ENCODE results near the gene ASPHD1. TPM values are rescaled to one million over a fixed set of nuclear protein-coding genes. Genes with fewer than 3 reads are reported as not detected.
"Not testable (repeated sequence)": the region's sequence is repeated elsewhere in the genome, so short reads cannot be mapped to it uniquely, and the experiment has no call there.

Gene ASPHD1
- total RNA-seq, 1 donor from 2014 or later: 4.4 TPM

DNA sequence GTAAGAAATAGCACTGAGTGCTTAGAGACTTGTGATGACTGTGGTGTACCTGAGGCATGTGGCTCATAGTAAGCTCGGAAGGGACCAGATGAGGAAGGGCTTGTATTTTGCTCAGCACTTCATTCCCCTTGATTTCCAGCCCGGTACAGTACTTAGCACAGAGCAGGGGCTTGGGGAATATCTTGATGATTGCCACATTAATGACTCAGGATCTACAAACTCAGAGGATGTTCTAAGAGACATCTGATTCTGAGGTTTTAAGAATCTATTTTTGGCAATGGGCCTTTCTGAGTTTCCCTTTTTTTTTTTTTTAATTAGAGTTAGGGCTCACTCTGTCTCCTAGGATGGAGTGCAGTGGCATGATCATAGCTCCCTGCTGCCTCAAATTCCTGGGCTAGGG lies 9.1 kb downstream of the ASPHD1 start:
- Histone ChIP-seq H3K4me1 (no peaks in the 10 kb centered on the region), H3K36me3 (no peaks in the 10 kb centered on the region), H3K27ac (no peak overlapping the region), H3K9me3 (no peaks in the 10 kb centered on the region), H3K4me3 (no peak overlapping the region), H3K27me3 (no peaks in the 10 kb centered on the region)
- no peak for ATAC-seq
- intact Hi-C loops (cut with DNase I): no loop called here
- no peak for DNase-seq
- TF ChIP-seq, protein P1, sequence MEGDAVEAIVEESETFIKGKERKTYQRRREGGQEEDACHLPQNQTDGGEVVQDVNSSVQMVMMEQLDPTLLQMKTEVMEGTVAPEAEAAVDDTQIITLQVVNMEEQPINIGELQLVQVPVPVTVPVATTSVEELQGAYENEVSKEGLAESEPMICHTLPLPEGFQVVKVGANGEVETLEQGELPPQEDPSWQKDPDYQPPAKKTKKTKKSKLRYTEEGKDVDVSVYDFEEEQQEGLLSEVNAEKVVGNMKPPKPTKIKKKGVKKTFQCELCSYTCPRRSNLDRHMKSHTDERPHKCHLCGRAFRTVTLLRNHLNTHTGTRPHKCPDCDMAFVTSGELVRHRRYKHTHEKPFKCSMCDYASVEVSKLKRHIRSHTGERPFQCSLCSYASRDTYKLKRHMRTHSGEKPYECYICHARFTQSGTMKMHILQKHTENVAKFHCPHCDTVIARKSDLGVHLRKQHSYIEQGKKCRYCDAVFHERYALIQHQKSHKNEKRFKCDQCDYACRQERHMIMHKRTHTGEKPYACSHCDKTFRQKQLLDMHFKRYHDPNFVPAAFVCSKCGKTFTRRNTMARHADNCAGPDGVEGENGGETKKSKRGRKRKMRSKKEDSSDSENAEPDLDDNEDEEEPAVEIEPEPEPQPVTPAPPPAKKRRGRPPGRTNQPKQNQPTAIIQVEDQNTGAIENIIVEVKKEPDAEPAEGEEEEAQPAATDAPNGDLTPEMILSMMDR (IDR thresholded peaks at IDR 0.05): no peak

DNA sequence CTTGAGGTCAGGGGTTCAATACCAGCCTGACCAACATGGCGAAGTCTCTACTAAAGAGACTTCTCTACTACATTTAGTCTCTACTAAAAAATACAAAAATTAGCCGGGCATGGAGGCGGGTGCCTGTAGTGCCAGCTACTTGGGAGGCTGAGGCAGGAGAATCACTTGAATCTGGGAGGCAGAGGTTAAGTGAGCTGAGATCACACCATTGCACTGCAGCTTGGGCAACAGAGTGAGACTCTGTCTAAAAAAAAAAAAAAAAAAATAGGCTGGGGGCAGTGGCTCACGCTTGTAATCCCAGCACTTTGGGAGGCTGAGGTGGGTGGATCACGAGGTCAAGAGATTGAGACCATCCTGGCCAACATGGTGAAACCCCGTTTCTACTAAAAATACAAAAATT lies 9.6 kb downstream of the ASPHD1 start:
- intact Hi-C loops (cut with DNase I); DNase-seq: not testable (repeated sequence)

DNA sequence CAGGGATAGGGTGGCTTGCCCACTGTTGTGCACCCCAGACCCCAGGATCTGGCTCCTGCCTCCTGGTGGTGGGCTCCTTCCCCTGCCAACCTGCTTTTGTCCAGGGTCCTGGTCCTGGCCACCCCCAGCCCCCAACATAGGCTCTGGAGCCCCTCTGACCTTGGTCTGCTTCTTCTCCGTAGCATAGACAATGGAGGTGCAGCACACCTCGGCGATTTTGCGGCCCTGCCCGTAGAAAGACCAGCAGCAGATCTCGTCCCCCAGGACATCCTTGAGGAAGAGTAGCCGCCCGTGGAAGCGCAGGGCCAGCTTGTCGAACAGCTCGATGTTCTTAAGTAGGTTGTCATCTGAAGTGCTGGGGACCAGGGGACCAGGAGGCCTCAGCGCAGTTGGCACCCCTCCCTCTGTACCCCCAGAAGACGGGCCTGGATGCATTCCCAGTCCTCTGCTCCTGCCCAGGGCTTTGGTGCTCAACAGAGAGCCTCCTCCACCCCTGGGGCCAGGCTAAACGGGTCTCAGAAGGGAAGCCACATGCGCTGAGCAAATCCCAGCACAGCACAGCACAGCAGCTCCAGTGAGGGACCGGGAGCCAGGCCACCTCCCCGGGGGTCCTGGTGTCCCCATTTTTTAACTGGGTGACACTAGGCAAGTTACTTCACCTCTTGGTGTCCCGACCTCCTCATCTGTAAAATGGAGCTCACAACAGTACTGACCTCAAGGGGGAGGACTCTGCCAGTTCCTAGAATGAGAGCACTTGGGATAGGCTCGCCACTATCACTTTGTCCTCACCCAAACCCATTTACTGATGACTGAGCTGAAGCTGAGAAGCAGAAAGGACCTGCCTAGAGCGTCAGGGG lies 10.8 kb downstream of the ASPHD1 start:
- no peak overlapping the region for H3K27ac ChIP-seq
- intact Hi-C loops (cut with DNase I): no loop called here
- DNase-seq (peak; percentile 48), ATAC-seq (no peak)
- no peaks in the 10 kb centered on the region for H3K4me1 ChIP-seq
- H3K36me3 ChIP-seq: no peaks in the 10 kb centered on the region
- TF ChIP-seq, protein P1 (IDR thresholded peaks at IDR 0.05): no peak
- no peaks in the 10 kb centered on the region for H3K9me3 ChIP-seq
- no peaks in the 10 kb centered on the region for H3K27me3 ChIP-seq
- no peak overlapping the region for H3K4me3 ChIP-seq

More for the DNA sequence above, 9.6 kb downstream of the ASPHD1 start:
- not testable (repeated sequence) for H3K9me3 ChIP-seq, H3K4me1 ChIP-seq, ATAC-seq, H3K27ac ChIP-seq, H3K36me3 ChIP-seq, H3K27me3 ChIP-seq, H3K4me3 ChIP-seq

DNA sequence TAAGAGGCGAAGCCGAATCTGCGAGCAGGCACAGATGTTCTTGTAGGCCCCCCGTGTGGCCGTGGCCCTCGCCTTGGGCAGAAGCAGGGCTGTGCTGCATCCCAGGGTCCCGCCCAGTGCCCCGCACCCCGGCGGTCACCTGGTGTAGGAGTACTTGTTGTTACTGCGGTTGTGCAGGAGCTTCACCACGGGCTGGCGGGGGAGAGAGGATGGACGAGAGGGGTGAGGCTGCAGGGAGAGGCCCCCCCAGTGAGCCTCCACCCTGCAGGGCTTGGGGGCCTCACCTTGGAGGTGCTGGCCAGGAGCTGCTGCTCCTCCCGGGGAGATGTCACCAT lies 11.4 kb downstream of the ASPHD1 start:
- TF ChIP-seq, protein P1 (IDR thresholded peaks at IDR 0.05): no peak
- H3K4me3 ChIP-seq: no peak overlapping the region
- intact Hi-C loops (cut with DNase I): no loop called here
- no peak for ATAC-seq
- H3K36me3 ChIP-seq: peaks cover 4% of the 10 kb centered on the region
- H3K4me1 ChIP-seq: no peaks in the 10 kb centered on the region
- DNase-seq: peak; percentile 62
- no peaks in the 10 kb centered on the region for H3K9me3 ChIP-seq
- H3K27ac ChIP-seq: no peak overlapping the region
- H3K27me3 ChIP-seq: no peaks in the 10 kb centered on the region

DNA sequence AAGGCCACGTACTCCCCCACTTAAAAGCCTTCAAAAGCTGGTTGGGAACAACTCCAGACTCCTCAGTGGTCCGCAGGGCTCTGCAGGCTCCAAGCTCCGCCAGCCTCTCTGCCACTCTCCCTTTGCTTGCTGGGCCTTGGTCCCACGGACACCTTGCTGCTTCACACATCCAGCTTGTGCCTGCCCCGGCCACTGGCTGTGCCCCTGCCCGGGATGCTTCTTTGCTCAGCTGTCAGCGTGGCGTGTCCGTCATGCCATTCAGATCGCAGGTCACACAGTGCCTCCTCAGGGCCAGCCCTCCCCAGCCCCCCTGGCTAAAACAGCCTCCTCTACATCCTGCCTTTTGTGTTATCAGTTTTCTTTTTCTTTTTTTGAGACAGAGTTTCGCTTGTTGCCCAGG lies 11.8 kb downstream of the ASPHD1 start:
- Histone ChIP-seq H3K27ac (no peak overlapping the region), H3K27me3 (no peaks in the 10 kb centered on the region), H3K36me3 (peaks cover 8% of the 10 kb centered on the region), H3K4me3 (no peak overlapping the region), H3K4me1 (no peaks in the 10 kb centered on the region), H3K9me3 (no peaks in the 10 kb centered on the region)
- TF ChIP-seq, protein P1 (IDR thresholded peaks at IDR 0.05): no peak
- DNase-seq: peak; percentile 55
- intact Hi-C loops (cut with DNase I): no loop called here
- ATAC-seq: no peak

DNA sequence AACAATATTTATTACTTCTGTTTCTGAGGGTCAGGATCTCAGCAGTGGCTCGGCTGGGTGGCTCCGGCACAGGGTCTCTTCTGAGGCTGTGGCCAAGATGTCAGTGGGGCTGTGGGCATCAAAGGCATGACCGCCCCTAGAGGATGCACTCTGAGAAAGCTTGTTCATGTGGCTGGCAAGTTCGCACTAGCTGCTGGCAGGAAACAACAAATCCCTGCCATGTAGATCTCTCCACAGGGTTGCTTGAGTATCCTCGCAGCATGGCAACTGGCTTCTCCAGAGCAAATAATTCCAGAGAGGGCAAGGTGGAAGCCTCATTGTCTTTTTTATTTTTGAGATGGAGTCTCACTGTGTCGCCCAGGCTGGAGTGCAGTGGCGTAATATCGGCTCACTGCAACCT lies 13.2 kb downstream of the ASPHD1 start:
- H3K27me3 ChIP-seq: no peaks in the 10 kb centered on the region
- TF ChIP-seq, protein P1 (IDR thresholded peaks at IDR 0.05): no peak
- H3K9me3 ChIP-seq: no peaks in the 10 kb centered on the region
- no peak overlapping the region for H3K4me3 ChIP-seq
- H3K4me1 ChIP-seq: no peaks in the 10 kb centered on the region
- DNase-seq (peak; percentile 13), ATAC-seq (no peak)
- intact Hi-C loops (cut with DNase I): no loop called here
- peaks cover 12% of the 10 kb centered on the region for H3K36me3 ChIP-seq
- H3K27ac ChIP-seq: no peak overlapping the region

All from upper lobe of right lung (tissue), 1 donor.